ENCODE results near the gene ATP10B. TPM values are rescaled to one million over a fixed set of nuclear protein-coding genes. Genes with fewer than 3 reads are reported as not detected.

The ATP10B gene
- total and polyA plus RNA-seq, 2 of the 13 experiments (the other 11 are each of a cell fraction or from before 2014, with no cell fraction given) = not detected

GRCh38 chr5:160847526-160848085 is 4.4 kb downstream of the ATP10B start:
- 17% methylated on average over 5 of the region's 5 CpGs for WGBS (ENCODE audit: low lambda C conversion rate)
- Histone ChIP-seq H2AFZ (ENCODE audit: low read length) (no peak overlapping the region), H4K20me1 (ENCODE audit: insufficient read depth, low read length) (no peaks in the 10 kb centered on the region), H3K4me1 (ENCODE audit: insufficient read depth, low read length) (no peaks in the 10 kb centered on the region), H3K9me3 (ENCODE audit: low read length) (no peaks in the 10 kb centered on the region), H3K4me3 (replicated peaks in 1 of 3; ENCODE audit: insufficient read depth in 1 of 3, low read depth in 2 of 3, low read length in 3 of 3) (no peak overlapping the region), H3K4me2 (ENCODE audit: low read depth, low read length) (no peak overlapping the region), H3K27me3 (ENCODE audit: control insufficient read depth in 1 of 2, insufficient read depth in 2 of 2, low read length in 2 of 2) (no peaks in the 10 kb centered on the region), H3K36me3 (replicated peaks in 1 of 2; ENCODE audit: control insufficient read depth in 1 of 2, insufficient read depth in 2 of 2, low read length in 2 of 2) (no peaks in the 10 kb centered on the region), H3K79me2 (ENCODE audit: insufficient read depth, low read length) (no peaks in the 10 kb centered on the region), H3K27ac (ENCODE audit: extremely low read length, insufficient read depth, low read length) (no peak overlapping the region), H3K9ac (ENCODE audit: insufficient read depth, low read depth, low read length) (no peak overlapping the region)
- ATAC-seq = no peak
- no TSS peak for BruUV-seq (replicated peaks)
- TF ChIP-seq MLX (CRISPR knock-in tag; IDR thresholded peaks at IDR 0.05) (no peak), ZFP37 (CRISPR knock-in tag; IDR thresholded peaks at IDR 0.05; ENCODE audit: borderline replicate concordance) (no peak)
- CTCF ChIA-PET (ENCODE audit: low intra/inter-chr PET ratio, low total read pairs) = no interaction called here
- POLR2A ChIA-PET = no interaction called here
- in situ Hi-C loops (cut with HindIII; ENCODE audit: extremely low pct_ligation_motif_present, low pct_unique_long_range_greater_than_20kb) = no loop called here
- no peak for FAIRE-seq
- no peak for DNase-seq (ENCODE audit: low spot score)
- intact Hi-C loops (cut with micrococcal nuclease; ENCODE audit: unreplicated experiment) = no loop called here

GRCh38 chr5:160846642-160847041 is 5.4 kb downstream of the ATP10B start:
- ATAC-seq (no peak), FAIRE-seq (no peak)
- CTCF ChIA-PET (ENCODE audit: low intra/inter-chr PET ratio, low total read pairs) = no interaction called here
- TF ChIP-seq ZNF792 (CRISPR knock-in tag; IDR thresholded peaks at IDR 0.05) = no peak
- TF ChIP-seq ZNF883 (CRISPR knock-in tag; IDR thresholded peaks at IDR 0.05; ENCODE audit: not compliant biosample characterization) = no peak
- TF ChIP-seq IKZF4 (CRISPR knock-in tag; IDR thresholded peaks at IDR 0.05; ENCODE audit: borderline replicate concordance, low read depth, not compliant biosample characterization) = no peak
- TF ChIP-seq ATF4 (CRISPR knock-in tag; IDR thresholded peaks at IDR 0.05) = no peak
- TF ChIP-seq HMGXB3 (CRISPR knock-in tag; IDR thresholded peaks at IDR 0.05; ENCODE audit: borderline replicate concordance) = no peak
- TF ChIP-seq CBX2 (IDR thresholded peaks at IDR 0.05; ENCODE audit: low read depth, low read length) = no peak
- no peak for TF ChIP-seq CBX2 (CRISPR knock-in tag; IDR thresholded peaks at IDR 0.05; ENCODE audit: low read depth)
- no peak for TF ChIP-seq TEAD2 (CRISPR knock-in tag; IDR thresholded peaks at IDR 0.05)
- TF ChIP-seq KAT8 (CRISPR knock-in tag; IDR thresholded peaks at IDR 0.05) = no peak
- TF ChIP-seq CREM (IDR thresholded peaks at IDR 0.05) = no peak
- no peak for TF ChIP-seq CREM (CRISPR knock-in tag; IDR thresholded peaks at IDR 0.05)

More at GRCh38 chr5:160846642-160847041, 5.4 kb downstream of the ATP10B start:
- Histone ChIP-seq H3K4me1 (ENCODE audit: insufficient read depth, low read length) (no peaks in the 10 kb centered on the region), H3K9me3 (ENCODE audit: low read length) (no peaks in the 10 kb centered on the region), H3K27me3 (ENCODE audit: control insufficient read depth in 1 of 2, insufficient read depth in 2 of 2, low read length in 2 of 2) (no peaks in the 10 kb centered on the region), H4K20me1 (ENCODE audit: insufficient read depth, low read length) (no peaks in the 10 kb centered on the region), H3K4me3 (replicated peaks in 1 of 3; ENCODE audit: insufficient read depth in 1 of 3, low read depth in 2 of 3, low read length in 3 of 3) (no peak overlapping the region), H3K27ac (ENCODE audit: extremely low read length, insufficient read depth, low read length) (no peak overlapping the region), H2AFZ (ENCODE audit: low read length) (no peak overlapping the region), H3K79me2 (ENCODE audit: insufficient read depth, low read length) (no peaks in the 10 kb centered on the region), H3K4me2 (ENCODE audit: low read depth, low read length) (no peak overlapping the region), H3K9ac (ENCODE audit: insufficient read depth, low read depth, low read length) (no peak overlapping the region), H3K36me3 (replicated peaks in 1 of 2; ENCODE audit: control insufficient read depth in 1 of 2, insufficient read depth in 2 of 2, low read length in 2 of 2) (no peaks in the 10 kb centered on the region)
- in situ Hi-C loops (cut with HindIII; ENCODE audit: extremely low pct_ligation_motif_present, low pct_unique_long_range_greater_than_20kb) (no loop called here), intact Hi-C loops (cut with micrococcal nuclease; ENCODE audit: unreplicated experiment) (no loop called here)
- POLR2A ChIA-PET = no interaction called here
- DNase-seq (ENCODE audit: low spot score) = no peak
- no TSS peak for BruUV-seq (replicated peaks)
- WGBS (ENCODE audit: low lambda C conversion rate) = 29% methylated on average over 3 of the region's 3 CpGs
